Measurements from ENCODE around the gene PRRT4.

The PRRT4 gene

DNA sequence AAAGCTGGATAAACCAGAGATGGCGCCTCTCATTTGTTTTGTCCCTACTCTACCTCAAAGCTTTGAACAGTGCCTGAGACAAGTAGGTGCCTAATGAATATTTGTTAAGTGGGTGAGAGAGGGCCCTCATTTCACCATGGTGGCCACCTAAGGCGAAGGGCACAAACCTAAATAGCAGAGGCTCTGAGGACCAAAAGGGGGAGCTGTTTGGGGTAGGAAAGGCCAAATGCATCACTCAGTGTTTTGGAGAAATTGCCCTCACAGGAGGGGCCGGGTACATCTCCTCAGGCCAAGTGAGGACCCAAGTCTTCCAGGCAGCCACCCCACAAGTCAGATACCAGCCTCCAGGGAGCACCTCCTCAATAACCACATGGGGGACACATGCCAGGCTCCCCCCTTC, 34.3 kb upstream of the PRRT4 start:
- DNase-seq (ENCODE audit: low spot score): no peak

DNA sequence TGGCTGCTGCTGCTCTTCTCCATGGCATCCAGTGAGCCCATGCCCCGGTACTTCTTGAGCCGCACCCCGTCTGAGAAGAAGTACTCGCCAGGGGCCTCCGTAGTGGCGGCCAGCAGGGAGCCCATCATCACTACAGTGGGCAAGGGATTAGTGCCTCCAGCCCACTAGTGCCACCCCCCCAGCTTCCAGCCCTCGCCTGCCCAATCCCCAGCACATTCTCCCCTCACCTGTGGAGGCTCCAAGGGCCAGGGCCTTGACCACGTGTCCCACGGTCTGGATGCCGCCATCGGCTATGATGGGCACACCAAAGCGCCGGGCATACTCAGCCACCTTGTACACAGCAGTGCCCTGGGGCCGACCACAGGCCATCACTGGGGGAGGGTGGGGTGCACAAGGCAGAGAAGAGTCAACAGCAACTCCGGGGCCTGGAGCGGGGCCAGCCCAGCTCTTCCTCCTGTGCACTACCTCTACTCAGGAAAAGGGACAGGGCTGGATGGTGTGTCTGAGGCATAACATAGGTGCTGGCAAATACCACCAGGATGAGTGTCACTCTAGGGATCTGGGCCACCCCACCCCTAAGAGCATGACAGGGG, 33.5 kb upstream of the PRRT4 start:
- DNase-seq (ENCODE audit: low spot score): no peak

DNA sequence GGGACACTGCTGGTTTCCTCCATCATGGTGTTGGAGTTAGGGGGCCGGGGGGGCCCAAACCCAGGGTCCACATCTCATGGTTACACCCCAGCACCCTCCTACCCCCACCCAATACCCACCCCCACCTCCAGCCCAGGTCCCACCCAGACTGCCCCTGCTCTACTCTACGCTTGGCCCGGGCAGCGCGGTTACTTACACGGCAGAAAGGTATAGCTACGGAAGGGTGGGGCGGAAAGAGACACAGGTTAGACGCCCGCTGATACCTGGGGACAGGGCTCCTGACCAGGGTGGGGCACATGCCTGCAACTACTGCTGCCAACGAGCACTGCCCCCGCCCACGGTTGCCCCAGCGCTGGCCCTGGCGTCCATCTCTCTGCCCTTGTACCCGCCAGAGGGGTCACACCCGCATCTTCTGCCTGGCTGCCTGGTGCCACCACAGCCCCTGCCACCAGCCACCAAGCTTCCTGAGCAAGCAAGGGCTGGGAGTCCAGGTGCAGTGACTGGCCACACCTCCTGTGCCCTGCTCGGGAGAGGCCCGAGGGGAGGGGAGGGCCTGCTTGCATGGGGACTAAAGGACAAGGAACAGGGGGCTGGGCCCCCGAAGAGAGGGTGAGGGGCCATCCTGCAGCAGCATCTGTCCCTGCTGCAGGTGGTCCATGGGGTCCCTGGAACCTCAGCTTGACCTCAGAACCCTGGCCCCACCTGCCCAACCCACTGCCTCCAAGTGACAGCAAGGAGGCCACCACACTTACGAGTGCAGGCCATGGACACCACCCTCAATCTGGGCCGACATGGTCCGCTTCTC, 32.2 kb upstream of the PRRT4 start:
- DNase-seq (ENCODE audit: low spot score): no peak

DNA sequence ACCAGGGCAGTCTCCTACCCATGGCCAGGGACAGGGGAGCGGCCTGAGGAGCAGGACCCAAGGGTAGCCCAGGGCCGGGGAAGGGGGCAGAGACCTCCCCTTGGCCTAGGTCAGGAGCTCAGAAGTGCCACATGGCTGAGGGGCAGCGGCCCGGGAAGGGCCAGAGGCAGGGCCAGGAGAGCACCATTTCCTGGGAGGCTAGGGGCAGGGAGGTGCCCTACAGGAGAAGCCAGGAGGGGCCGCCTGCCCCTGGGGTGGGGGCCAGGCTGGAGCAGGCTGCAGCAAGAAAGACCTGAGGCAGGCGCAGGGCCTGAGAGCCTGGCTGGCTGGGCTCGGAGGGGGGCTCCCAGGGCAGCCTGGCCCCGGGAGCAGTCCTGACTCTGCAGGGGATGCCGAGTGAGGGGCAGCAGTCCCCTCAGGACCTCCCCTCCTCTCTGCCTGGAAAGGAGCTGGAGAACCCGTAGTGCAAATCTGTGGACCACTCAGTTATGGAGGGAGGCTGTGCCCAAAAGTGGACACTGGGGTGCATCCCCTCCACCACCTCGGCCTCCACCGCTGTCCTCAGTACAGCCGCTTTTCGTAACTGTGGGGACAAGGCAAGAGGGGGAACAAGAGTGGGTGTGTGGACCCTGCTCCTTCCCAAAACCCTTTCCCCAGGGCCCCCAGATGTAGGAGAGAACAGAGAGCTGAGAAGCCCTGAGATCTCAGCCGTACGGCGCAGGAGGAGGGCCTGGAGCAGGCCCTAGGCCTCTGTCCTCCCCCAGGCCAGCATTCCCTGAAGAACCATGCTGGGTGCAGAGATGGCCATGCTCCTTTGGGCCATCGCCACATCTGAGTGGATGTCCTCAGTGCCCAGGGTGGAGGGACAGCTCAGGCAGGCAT, 31.2 kb upstream of the PRRT4 start:
- no peak for DNase-seq (ENCODE audit: low spot score)

DNA sequence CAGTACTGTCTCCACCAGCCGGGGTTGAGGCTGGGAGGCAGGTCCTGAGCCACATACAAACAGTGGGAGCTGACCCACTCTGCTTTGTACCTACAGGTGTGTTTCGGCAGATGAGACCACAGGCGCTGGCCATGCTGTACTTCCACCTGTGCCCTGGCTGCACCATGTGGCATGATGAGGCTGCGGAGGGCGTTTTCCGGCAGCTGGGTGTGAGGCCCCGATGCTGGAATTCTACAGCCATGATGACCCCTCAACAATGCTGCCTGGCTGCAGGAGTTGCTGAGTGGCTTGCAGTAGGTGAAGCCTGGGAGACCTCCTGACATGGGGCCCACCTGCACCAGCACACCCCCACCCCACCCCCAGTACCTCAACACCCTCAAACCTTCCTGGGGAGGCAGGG, 30.3 kb upstream of the PRRT4 start:
- DNase-seq (ENCODE audit: low spot score): no peak

DNA sequence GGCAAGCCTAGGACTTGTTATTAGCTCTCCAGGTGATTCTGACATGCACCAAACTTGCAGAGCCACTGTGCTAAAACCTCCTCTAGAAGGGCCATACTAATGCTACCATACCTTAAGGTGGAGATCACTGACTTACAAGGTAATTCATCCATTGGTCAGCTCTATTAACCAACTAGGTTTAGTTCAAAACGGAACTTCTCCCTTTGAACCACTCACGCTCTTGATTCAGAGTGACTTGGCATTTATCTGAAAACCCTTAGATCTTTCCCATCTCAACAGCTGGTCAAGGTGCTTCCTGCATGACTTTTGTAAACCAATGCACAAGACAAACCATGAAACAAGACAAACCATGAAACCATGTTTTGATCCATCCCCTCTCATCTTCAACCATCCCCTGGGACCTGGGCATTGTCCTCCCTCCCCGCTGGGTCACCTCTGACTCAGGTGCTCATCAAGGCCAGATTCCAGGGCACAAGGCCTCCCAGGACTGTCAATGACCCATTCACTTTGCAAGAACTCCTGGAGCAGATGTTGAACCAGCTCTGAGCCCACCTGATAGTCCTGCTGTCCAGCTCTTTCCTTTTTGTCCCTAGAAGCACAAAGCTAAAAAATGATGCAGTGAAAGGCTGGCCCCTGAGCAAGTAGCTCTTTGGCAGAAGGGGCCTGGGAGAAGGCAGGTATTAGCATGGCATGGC, 29.5 kb upstream of the PRRT4 start:
- DNase-seq (ENCODE audit: low spot score): no peak

DNA sequence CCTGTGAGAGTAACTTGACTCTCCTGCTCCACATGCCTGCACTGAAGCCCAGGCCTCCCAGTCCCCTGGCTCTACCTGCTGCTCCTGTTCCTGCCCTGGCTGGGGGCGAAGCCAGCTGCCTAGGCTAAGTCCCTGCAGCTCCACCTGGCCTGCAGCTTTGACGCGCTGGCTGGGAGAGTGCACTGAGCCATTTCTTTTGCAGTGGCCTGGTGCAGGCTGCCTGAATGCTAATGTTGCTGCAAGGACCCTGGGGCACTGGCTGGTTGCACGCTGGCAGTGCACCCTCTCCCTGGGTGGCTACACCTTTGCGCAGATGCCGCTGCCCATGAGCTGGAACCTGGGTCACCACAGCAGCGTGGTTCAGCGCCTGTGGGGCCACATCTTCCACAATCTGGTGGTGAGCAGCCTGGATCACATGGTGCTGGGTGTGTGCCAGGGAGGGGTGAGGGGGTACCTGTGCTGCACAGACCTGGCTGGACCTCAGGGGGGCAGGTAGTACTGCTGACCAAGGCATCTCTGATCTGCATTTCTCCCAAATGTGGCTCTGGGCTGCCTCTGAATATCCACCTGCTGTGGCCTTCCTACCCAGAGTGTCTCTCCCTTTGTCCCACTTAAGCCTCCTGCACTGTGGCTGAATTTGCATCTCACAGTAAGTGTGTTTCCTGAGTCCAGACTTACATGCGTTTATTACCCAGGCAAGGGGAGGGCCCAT, 28.3 kb upstream of the PRRT4 start:
- DNase-seq (ENCODE audit: low spot score): no peak

DNA sequence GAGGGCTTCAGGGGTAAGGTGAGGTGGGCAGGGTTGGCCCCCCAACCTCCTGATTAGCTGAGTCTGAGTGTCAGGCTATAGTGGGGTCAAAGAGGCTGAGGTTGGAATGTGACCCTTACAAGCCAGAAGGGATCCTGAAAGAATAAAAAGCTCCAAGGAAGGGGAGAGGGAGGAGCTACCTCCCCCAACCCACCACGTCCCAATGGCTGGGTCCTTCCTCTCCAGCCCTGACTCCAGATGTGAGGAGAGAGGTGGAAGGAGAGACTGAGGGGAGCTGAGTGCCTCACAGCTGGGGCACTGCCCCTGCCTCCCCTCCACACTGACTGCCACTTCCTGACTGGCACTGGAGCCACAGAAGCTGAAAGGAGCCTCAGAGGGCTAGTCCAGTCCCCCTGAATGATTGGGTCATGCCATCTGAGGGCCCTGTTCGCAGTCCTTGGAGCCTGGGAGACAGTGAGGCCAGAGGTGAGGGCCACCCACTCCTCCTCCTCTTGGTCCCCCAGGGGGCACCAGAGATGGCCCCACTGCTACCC, 27.7 kb upstream of the PRRT4 start:
- DNase-seq (ENCODE audit: low spot score): no peak

DNA sequence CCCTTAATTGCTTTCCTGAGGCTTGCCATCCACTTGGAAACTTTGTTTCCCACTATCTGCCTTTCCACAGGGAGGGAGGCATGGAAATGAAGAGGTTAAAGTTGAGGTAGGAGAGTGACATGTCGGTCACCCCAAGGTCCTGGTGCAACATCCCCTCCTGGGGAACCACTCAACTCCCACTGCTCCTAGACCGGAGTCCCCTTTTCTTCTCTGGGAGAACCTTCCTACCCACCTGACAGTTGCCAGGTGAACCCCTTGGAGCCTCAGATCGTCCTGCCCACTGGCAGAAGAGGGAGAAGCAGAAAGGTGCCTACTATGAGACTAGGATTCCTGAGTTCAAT, 26.6 kb upstream of the PRRT4 start:
- no peak for DNase-seq (ENCODE audit: low spot score)

DNA sequence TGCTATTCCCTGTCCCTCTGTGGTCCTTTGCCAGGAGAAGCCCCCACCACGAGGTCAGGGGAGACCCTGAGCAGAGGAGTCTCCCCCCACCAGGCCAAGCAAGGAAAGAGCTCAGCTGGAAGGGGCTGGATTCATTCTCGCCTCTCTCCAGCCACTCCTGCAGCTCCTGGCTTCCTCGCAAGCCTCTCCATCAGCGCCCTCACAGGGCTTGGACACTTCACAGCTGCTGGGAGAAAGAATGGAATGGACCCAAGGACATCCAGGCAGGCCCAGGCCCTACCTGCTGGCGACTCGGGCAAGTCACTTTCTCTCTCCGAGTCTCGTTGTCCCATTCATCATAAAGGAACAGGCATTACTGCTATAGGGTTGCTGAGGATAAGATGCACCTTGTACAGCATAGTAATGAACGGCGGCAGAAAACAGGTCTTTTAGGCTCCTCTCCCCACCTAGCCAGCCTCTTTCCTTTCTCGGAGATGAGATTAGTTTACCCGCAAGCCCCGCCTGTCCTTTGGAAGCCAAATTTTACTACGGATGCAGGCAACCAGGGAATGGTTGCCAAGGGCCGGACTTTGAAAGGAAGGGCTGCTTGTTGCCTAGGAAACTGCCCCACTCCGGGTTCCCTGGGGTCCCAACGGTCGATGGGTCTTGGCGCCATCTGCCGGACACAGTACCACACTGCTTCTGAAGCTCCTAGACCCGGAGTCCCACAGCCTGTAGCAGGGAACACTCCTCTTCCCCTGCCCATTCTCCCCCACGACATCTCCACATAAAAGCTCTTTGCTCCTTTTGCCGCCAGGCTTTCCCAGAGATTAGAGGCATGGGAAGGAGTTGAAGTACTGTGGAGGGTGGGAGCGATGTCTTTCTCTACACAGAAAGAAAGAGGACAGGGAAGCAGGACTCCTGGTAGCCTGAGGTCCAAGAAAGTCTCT, 26.0 kb upstream of the PRRT4 start:
- DNase-seq (ENCODE audit: low spot score): peak; percentile 94

DNA sequence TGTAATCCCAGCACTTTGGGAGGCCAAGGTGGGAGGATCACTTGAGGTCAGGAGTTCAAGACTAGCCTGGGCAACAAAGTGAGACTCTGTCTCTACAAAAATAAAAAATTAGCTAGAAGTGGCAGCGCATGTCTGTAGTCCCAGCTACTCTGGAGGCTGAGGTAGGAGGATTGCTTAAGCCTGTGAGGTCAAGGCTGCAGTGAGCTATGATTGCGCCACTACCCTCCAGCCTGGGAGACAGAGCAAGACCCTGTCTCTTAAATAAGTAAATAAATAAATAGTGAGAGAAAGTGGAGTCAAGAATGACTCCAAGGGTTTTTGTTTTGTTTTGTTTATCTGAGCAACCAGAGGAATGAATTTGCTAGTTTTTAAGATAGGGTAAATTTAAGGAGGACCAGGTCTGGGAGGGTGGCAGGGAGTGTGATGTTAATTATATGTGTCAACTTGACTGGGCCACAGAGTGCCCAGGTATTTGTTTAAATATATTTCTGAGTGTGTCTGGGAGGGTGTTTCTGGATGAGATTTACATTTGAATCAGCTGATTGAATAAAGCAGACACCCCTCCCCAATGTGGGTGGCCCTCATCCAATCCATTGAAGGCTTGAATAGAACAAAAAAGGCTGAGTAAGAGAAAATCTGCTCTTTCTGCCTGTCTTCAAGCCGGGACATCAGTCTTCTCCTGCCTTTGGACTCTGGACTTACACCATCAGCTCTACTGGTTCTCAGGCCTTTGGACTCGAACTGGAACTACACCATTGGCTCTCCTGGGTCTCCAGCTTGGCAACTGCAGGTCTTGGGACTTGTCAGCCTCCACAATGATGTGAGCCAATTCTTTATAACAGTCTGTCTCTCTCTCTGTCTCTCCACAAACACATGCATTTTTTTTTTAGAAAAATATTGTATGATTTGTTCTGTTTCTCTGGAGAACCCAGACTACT, 24.8 kb upstream of the PRRT4 start:
- no peak for DNase-seq (ENCODE audit: low spot score)

DNA sequence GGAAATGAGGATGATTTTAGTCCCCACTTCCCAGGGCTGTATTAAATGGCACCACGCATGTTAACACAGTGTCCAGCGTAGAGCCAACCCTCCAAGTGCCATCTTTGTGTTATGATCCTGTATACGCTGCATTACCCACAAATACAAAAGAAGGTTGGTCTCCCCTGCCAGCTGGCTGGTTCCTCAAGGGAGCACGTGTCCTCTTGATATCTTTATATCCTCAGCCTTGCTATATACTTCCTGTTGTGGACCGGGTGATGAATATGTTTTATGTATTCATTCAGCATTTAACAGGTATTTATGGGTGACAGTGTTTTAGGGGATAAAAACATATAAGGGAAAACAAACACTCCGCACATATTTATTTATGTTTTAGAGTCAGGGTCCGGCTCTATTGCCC, 23.2 kb upstream of the PRRT4 start:
- DNase-seq (ENCODE audit: low spot score): no peak

DNA sequence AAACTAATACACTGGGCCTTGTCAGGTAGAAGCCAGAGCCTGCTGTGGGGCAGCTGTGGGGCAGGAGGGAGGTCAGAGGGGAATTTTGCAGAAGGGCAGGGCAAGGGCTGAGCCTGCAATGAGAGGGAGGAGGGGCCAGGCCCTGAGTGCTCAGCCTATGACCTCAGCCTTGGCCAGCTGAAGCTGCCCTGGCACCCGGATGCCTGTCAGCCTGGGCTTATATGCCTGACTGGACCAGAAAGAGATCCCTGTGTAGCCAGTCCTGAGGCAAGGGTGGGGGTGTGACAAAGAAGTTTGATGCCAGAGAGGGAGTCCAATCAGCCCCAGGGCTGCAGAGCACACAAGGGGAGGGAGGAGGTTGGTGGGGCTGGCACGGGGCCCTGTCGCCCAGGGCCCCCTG, 22.3 kb upstream of the PRRT4 start:
- no peak for DNase-seq (ENCODE audit: low spot score)

DNA sequence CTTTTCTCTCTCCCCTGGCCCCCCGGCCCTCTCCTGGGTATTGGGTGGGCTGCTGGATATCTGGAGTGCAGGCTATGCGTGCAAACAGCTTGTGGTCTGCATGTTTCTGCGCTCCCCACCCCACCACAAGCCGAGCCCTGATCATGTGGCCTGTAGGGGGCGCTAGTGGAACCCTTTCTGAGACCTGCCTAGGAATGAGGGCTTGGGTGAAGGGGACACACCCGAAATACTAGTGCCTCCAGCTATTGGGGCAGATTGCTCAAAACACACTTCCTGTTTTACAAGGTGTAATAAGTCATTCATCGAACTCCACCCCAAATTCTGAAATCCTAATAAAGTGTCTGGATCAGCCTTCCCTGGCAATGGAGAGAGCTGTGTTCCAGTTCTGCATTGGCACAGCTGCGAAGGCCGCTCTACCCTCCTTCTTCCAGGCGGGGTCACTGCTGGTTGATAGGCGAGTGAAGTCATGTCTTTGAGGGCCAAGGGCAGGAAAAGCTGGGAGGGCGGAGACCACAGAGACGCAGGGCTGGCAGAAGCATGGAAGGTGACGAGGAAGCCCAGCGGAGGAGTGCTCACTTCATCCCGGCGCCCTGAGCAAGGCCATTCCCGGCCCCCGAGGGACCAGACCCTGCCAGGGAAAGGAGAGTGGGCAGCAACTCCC, 19.8 kb upstream of the PRRT4 start:
- no peak for DNase-seq (ENCODE audit: low spot score)

DNA sequence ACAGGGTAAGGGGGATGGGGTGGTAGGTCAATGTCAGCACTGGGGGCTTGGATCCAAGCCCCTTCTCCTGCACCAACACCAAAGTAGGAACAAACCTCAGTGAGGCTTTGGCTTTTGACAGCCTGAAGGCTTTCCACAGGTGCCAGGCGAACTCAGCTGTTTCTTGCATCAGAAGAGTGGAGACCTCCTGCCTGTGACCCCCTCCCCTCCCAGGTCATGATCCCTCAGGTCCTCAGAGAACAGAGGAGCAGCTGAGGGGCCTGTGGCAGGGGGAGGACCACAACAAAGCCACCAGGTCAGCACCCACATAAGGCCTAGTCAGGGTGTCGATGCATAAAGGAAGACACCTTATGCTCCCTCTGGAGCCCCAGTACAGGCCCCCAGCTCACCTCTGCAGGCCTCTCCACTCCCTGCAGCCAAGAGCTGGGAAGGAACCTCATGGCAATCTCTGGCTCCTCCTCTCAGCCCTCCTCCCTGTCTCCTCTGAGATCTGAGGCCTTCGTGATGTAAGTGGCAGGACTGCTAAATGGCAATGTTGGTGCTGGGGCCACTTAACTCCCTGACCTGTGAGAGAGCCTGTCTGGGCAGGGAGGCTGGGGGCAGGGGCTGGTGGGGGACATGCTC, 19.1 kb upstream of the PRRT4 start:
- DNase-seq (ENCODE audit: low spot score): no peak

DNA sequence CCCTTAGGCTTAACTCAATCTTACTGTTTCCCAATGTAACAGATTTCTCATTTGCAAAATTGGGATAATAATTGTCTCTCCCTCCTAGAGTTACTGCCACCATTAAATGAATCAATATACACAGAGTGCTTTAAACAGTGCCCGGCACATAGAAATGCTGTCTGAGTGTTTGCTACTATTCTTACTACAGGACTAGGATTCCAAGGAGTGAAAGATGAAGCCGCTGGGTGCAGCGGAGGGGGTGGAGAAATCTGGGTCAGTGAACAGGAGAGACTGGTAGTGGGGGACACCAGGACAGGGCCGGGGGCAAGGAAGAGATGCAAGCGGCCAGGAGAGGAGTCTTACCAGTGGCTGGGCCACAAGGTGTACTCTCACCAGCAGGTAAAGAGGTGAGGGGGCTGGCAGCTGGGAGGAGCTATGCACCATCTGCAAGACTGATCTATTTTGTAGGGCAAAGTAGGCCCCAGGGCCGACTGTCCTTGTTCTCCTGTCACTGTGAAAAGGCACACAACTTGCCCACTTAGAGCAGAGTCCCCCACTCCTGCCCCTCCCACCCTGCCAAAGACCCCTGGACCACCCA, 18.5 kb upstream of the PRRT4 start:
- DNase-seq (ENCODE audit: low spot score): no peak

DNA sequence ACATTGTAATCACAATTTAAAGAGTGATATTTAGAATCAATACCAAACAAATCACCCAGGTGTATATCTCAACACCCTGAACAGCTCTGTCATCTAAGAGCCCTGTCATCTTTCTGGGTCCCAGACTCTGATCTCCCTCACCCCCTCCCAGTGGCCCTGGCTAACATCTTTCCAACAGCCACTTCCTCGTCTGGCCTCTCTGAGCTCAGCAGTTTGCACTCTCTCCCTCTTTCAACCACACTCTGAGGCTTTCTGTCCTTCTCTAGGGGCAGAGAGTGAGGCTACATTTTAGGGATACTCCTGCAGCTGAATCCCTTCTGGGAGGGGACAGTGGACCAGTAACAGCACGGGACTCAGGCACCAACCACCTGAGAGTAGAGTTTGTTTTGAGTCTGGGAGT, 17.1 kb upstream of the PRRT4 start:
- DNase-seq (ENCODE audit: low spot score): no peak

DNA sequence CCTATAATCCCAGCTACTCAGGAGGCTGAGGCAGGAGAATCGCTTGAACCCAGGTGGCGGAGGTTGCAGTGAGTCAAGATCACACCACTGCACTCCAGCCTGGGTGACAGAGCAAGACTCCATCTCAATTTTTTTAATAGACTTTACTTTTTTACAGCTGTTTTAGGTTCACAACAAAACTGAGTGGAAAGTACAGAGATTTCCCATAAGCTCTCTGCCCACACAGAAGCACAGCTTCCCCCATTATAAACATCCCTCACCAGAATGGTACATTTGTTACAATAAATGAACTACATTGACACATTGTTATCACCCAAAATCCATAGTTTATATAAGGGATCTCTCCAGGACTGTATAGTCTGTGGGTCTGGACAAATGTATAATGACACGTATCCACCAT, 14.6 kb upstream of the PRRT4 start:
- no peak for DNase-seq (ENCODE audit: low spot score)
